ENCODE measurements around the gene MRPL53.

Gene MRPL53

GRCh38 chr2:74472086-74472944 is at the start of gene MRPL53:
Gene MRPL53 (minus strand): TSS chr2:74472680. CDS start chr2:74472660, 20 bp downstream.
- peak within 1 kb of the TSS; percentile 70 for H3K4me3 ChIP-seq (ENCODE audit: low read depth, low read length)
- no peak for TF ChIP-seq CTCF (IDR thresholded peaks at IDR 0.05; ENCODE audit: borderline replicate concordance, insufficient read depth, low read depth, low read length)

GRCh38 chr2:74516650-74517049 is 44.2 kb upstream of the MRPL53 start:
- TF ChIP-seq CTCF (IDR thresholded peaks at IDR 0.05; ENCODE audit: borderline replicate concordance, insufficient read depth, low read depth, low read length): no peak
- no peak overlapping the region for H3K4me3 ChIP-seq (ENCODE audit: low read depth, low read length)

GRCh38 chr2:74515981-74516633 is 43.6 kb upstream of the MRPL53 start:
- H3K4me3 ChIP-seq (ENCODE audit: low read depth, low read length): peak overlapping the region; percentile 26
- TF ChIP-seq CTCF (IDR thresholded peaks at IDR 0.05; ENCODE audit: borderline replicate concordance, insufficient read depth, low read depth, low read length): no peak

- peak overlapping the region; percentile 36 for H3K4me3 ChIP-seq (ENCODE audit: low read depth, low read length)
- TF ChIP-seq CTCF (IDR thresholded peaks at IDR 0.05; ENCODE audit: borderline replicate concordance, insufficient read depth, low read depth, low read length): no peak
Measured at GRCh38 chr2:74515271-74515980, 42.9 kb upstream of the MRPL53 start.

GRCh38 chr2:74514368-74515270 is 42.1 kb upstream of the MRPL53 start, which contains the start of gene TLX2:
Gene TLX2 (plus strand): TSS chr2:74514450. CDS start chr2:74514807, 357 bp downstream.
- peak within 1 kb of the TSS; percentile 36 for H3K4me3 ChIP-seq (ENCODE audit: low read depth, low read length)
- TF ChIP-seq CTCF (IDR thresholded peaks at IDR 0.05; ENCODE audit: borderline replicate concordance, insufficient read depth, low read depth, low read length): no peak

GRCh38 chr2:74513605-74514367 is 41.3 kb upstream of the MRPL53 start:
- no peak overlapping the region for H3K4me3 ChIP-seq (ENCODE audit: low read depth, low read length)
- no peak for TF ChIP-seq CTCF (IDR thresholded peaks at IDR 0.05; ENCODE audit: borderline replicate concordance, insufficient read depth, low read depth, low read length)
